ENCODE data around the gene SOX18. TPM values are rescaled to one million over a fixed set of nuclear protein-coding genes. Genes with fewer than 3 reads are reported as not detected.
A peak's percentile ranks its signal among the peaks of the same experiment; 100 is the strongest.

The SOX18 gene
- total RNA-seq, 4 donors from 2014 or later = 7.5 to 16.9 (median 10.6) TPM

DNA sequence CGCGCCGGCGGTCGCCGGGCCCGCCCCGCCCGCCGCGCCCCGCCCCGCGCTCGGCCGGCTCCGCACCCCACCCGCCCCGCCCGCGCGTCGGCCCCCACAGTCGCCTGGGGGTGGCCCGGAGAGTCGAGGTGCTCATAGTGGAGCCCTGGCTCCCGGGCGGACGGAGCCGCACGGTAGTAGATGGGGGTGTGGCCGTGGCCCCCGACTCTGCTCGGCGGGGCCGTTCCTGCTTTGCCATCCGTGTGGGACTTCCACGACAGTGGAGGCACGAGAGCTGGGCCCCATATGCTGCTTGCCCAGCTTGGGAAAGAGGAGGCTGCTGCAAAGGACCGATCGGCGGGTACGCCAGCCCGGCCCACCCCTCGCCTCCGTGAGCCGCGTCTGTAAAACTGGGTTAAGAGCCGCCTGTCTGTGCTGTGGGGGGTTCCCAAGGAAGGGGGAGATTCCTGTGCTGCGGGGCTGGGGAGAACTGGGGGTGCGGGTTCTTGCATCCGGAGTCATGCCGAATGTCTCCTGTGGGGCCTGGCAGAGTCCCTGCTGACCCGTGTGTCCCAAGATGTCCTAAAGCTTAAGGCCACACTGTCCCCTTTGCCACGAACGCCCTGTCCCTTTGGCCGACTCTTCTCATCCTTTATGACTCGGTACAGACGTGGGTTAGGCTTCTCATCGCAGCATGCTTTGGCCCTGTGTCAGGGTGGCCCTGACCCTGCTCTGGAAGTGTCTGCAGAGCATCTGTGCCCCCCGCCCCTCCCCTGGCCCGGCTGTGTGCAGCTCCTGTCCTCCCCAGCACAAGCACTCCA lies 30.8 kb upstream of the SOX18 start, which contains the start of gene OPRL1:
TSS of gene OPRL1 (plus strand) at position 70 of the 800 bp plus-strand sequence. CDS start 12,639 bp downstream, outside the sequence.
- Histone ChIP-seq H3K36me3 (no peaks in the 10 kb centered on the region), H3K27ac (peak within 1 kb of the TSS; percentile 41 to 77 (median 75)), H3K9me3 (no peaks in the 10 kb centered on the region), H3K27me3 (no peaks in the 10 kb centered on the region), H3K4me3 (replicated peaks in 1 of 3) (peak within 1 kb of the TSS; percentile 10 to 78 (median 25)), H3K4me1 (peaks cover 11 to 39% of the 10 kb centered on the region in 2 donors)
- DNase-seq = no peak
- 26 to 30% methylated on average over 12 to 18 of the region's 62 CpGs for WGBS, 2 donors
- intact Hi-C loops (cut with DNase I) = no loop called here
- no peak for TF ChIP-seq POLR2A (IDR thresholded peaks at IDR 0.05)
- TF ChIP-seq, protein P1, sequence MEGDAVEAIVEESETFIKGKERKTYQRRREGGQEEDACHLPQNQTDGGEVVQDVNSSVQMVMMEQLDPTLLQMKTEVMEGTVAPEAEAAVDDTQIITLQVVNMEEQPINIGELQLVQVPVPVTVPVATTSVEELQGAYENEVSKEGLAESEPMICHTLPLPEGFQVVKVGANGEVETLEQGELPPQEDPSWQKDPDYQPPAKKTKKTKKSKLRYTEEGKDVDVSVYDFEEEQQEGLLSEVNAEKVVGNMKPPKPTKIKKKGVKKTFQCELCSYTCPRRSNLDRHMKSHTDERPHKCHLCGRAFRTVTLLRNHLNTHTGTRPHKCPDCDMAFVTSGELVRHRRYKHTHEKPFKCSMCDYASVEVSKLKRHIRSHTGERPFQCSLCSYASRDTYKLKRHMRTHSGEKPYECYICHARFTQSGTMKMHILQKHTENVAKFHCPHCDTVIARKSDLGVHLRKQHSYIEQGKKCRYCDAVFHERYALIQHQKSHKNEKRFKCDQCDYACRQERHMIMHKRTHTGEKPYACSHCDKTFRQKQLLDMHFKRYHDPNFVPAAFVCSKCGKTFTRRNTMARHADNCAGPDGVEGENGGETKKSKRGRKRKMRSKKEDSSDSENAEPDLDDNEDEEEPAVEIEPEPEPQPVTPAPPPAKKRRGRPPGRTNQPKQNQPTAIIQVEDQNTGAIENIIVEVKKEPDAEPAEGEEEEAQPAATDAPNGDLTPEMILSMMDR (IDR thresholded peaks at IDR 0.05) = no peak

- H3K27ac ChIP-seq = peak within 1 kb of the TSS; percentile 41 to 77 (median 75)
- H3K9me3 ChIP-seq = no peaks in the 10 kb centered on the region
- H3K36me3 ChIP-seq = no peaks in the 10 kb centered on the region
- peaks cover 11 to 35% of the 10 kb centered on the region in 2 donors for H3K4me1 ChIP-seq
- intact Hi-C loops (cut with DNase I) = no loop called here
- DNase-seq = peak; percentile 71 to 78
- TF ChIP-seq, protein P1 (IDR thresholded peaks at IDR 0.05) = no peak
- TF ChIP-seq POLR2A (IDR thresholded peaks at IDR 0.05) = peak in 1 of 2 donors; percentile 32
- H3K27me3 ChIP-seq = no peaks in the 10 kb centered on the region
- peak within 1 kb of the TSS; percentile 10 to 78 (median 25) for H3K4me3 ChIP-seq (replicated peaks in 1 of 3)
- 7% methylated on average over 3 of the region's 73 CpGs; no CpG with 5 or more reads in 1 of the 2 donors for WGBS, 2 donors
Observed at GRCh38 chr20:64079273-64080012, 30.0 kb upstream of the SOX18 start, which contains the start of gene RGS19. Gene RGS19, minus strand, starts transcription at chr20:64079518. Its CDS starts 2,632 bp downstream, at chr20:64076886.

- Histone ChIP-seq H3K9me3 (no peaks in the 10 kb centered on the region), H3K4me1 (peaks cover 11 to 30% of the 10 kb centered on the region in 2 donors), H3K27me3 (no peaks in the 10 kb centered on the region), H3K36me3 (peaks cover 0 to 4% of the 10 kb centered on the region in 2 donors), H3K27ac (peak overlapping the region in 2 of 3 donors; percentile 71 to 74), H3K4me3 (replicated peaks in 1 of 3) (peak overlapping the region; percentile 10 to 78 (median 25))
- DNase-seq = no peak
- WGBS, 2 donors = 30 to 34% methylated on average over 3 of the region's 4 CpGs
- TF ChIP-seq, protein P1 (IDR thresholded peaks at IDR 0.05) = no peak
- no peak for TF ChIP-seq POLR2A (IDR thresholded peaks at IDR 0.05)
- intact Hi-C loops (cut with DNase I) = no loop called here
Observed at GRCh38 chr20:64078934-64079272, 29.5 kb upstream of the SOX18 start.

DNA sequence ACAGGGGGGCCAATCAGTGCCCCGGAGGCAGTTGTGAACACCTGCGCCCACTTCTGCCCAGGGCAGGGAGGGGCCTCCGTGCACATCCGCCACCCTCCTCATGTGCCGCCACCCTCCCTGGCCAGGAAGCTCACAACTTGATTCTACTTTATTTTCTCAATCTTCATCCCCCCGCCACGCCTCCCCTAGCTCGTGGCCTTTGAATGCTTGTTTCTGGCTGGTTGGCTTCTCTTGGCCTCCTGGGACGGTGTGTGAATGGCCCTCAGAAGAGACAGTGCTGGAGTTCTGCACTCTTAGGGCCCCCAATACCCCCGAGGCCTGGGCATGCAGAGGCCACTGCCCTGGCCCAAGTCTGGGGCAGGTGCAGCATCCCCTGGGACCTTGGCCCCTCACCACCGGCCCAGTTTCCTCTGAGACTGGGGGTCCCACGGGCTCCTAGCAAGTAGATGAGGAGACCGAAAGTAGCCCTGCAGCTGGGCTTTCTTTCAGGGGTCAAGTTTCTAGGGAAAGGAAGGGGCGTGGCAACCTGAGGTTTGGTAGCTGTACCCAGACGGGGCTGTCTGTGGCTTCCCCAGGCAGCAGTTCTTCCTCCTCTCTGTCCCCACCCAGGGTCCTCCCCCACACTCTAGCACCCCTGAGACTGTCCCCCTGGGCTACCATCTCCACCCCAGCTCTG lies 28.6 kb upstream of the SOX18 start:
- Histone ChIP-seq H3K4me1 (peaks cover 11 to 21% of the 10 kb centered on the region in 2 donors), H3K27ac (no peak overlapping the region), H3K9me3 (no peaks in the 10 kb centered on the region), H3K36me3 (peaks cover 0 to 10% of the 10 kb centered on the region in 2 donors), H3K4me3 (replicated peaks in 1 of 3) (no peak overlapping the region), H3K27me3 (no peaks in the 10 kb centered on the region)
- DNase-seq = no peak
- WGBS, 2 donors = 59 to 70% methylated on average over 13 of the region's 15 CpGs
- TF ChIP-seq, protein P1 (IDR thresholded peaks at IDR 0.05) = no peak
- intact Hi-C loops (cut with DNase I) = no loop called here

Data from thyroid gland (tissue), 4 donors.